HCT116 (cell line): ENCODE data around the gene RNF208. TPM values are rescaled to one million over a fixed set of nuclear protein-coding genes. Genes with fewer than 3 reads are reported as not detected.

Experiments used
- ATAC-seq: fragments of 200-7000 bp; cut with Tn5 transposase; 2 replicates; pipeline ENCODE4 v1.9.1; 2020; ENCODE audit warnings: mild to moderate bottlenecking, moderate library complexity
- BruUV-seq: library from RNA; stranded (reverse); fragments of 400-500 nt; replicated peaks from 2 replicates; lab custom pipeline; 2021; lab: Mats Ljungman, UMichigan
- CTCF ChIA-PET: fragments of 300-600 bp; sonication (Branson Sonifier 250); formaldehyde crosslinking; loops from one replicate; lab custom pipeline; 2021; ENCODE audit warnings: antibody characterized with exemption; lab: Charles Lee
- POLR2A ChIA-PET: fragments of 300-600, 350-600 bp; sonication (Branson Sonifier 250); formaldehyde crosslinking; loops from one replicate; lab custom pipeline; 2021; ENCODE audit warnings: antibody characterized with exemption; lab: Charles Lee
- RAD21 ChIA-PET, 2 experiments: fragments of 300-600 bp; sonication (Branson Sonifier 250); formaldehyde crosslinking; loops; one replicate each; lab custom pipeline; 2023; ENCODE audit warnings: low total read pairs in 2 of 2; ENCODE audit not compliant: uncharacterized antibody in 2 of 2, unreplicated experiment in 2 of 2, low non-redundant PET in 1 of 2; lab: Charles Lee
- DNase-seq: peaks from one replicate; pipeline ENCODE4 v3.0.0-alpha.2; 2010; ENCODE audit warnings: low read depth, low spot score
- H2AFZ ChIP-seq: fragments of 200-600 bp; shearing (Covaris generic), sonication (generic); 2 replicates; pipeline ENCODE4 v1.6.1; 2017; ENCODE audit warnings: low read depth, mixed run types, mixed read lengths, antibody characterized with exemption, low read length; ENCODE audit not compliant: poor library complexity, severe bottlenecking
- H3K27ac ChIP-seq: 2 replicates; pipeline ENCODE4 v1.5.1; 2012; ENCODE audit warnings: low read depth, low read length
- H3K27me3 ChIP-seq: fragments of 200-600 bp; sonication (generic); 2 replicates; pipeline ENCODE4 v1.6.1; 2016; ENCODE audit warnings: mixed run types, low read length, mixed read lengths; ENCODE audit not compliant: insufficient read depth
- H3K36me3 ChIP-seq, 2 experiments: fragments of 200-500 bp in 1 of 2; fragments of 200-600 bp in 1 of 2; sonication (Bioruptor generic) in 1 of 2; sonication (generic) in 1 of 2; 2 replicates each; pipeline versions ENCODE4 v1.5.1 to v1.6.1; 2014 to 2016; ENCODE audit warnings: low read length in 2 of 2, inconsistent platforms in 1 of 2, mixed read lengths in 1 of 2, mixed run types in 1 of 2; ENCODE audit not compliant: insufficient read depth in 2 of 2, control insufficient read depth in 1 of 2
- H3K4me1 ChIP-seq, 2 experiments: fragments of 200-600 bp in 1 of 2; sonication (generic) in 1 of 2; 2 replicates each; pipeline versions ENCODE4 v1.5.1 to v1.6.1; 2012 to 2017; ENCODE audit warnings: low read length in 2 of 2, inconsistent platforms in 1 of 2, mild to moderate bottlenecking in 1 of 2, mixed read lengths in 1 of 2, mixed run types in 1 of 2, moderate library complexity in 1 of 2; ENCODE audit not compliant: insufficient read depth in 2 of 2, control insufficient read depth in 1 of 2
- H3K4me2 ChIP-seq: fragments of 200-600 bp; sonication (generic); 2 replicates; pipeline ENCODE4 v1.6.1; 2017; ENCODE audit warnings: mixed run types, low read length, mixed read lengths
- H3K4me3 ChIP-seq, 2 experiments: fragments of 200-600 bp in 1 of 2; sonication (generic) in 1 of 2; replicated peaks in 1 of 2; 2 replicates each; pipeline ENCODE4 v1.5.1; 2011 to 2016; ENCODE audit warnings: low read length in 2 of 2, control low read depth in 1 of 2, low read depth in 1 of 2, mild to moderate bottlenecking in 1 of 2, mixed read lengths in 1 of 2, mixed run types in 1 of 2
- H3K79me2 ChIP-seq: fragments of 200-600 bp; sonication (generic); 2 replicates; pipeline ENCODE4 v1.6.1; 2017; ENCODE audit warnings: mild to moderate bottlenecking, mixed run types, low read length, moderate library complexity, mixed read lengths; ENCODE audit not compliant: insufficient read depth
- H3K9ac ChIP-seq: fragments of 200-600 bp; sonication (generic); 2 replicates; pipeline ENCODE4 v1.6.1; 2016; ENCODE audit warnings: low read length, mixed read lengths
- H3K9me2 ChIP-seq: fragments of 200-600 bp; sonication (generic), shearing (Covaris generic); 2 replicates; pipeline ENCODE4 v1.6.1; 2017; ENCODE audit warnings: mixed run types, mild to moderate bottlenecking, moderate library complexity; ENCODE audit not compliant: insufficient read depth
- H3K9me3 ChIP-seq, 2 experiments: fragments of 200-500 bp in 1 of 2; fragments of 200-600 bp in 1 of 2; sonication (Bioruptor generic) in 1 of 2; sonication (generic) in 1 of 2; 2 replicates each; pipeline ENCODE4 v1.6.1; 2014 to 2017; ENCODE audit warnings: low read length in 2 of 2, mixed read lengths in 2 of 2, inconsistent platforms in 1 of 2, low read depth in 1 of 2, mild to moderate bottlenecking in 1 of 2, mixed run types in 1 of 2, moderate library complexity in 1 of 2; ENCODE audit not compliant: control insufficient read depth in 1 of 2, insufficient read depth in 1 of 2
- H4K20me1 ChIP-seq: fragments of 200-600 bp; sonication (generic), shearing (Covaris generic); 2 replicates; pipeline ENCODE4 v1.6.1; 2017; ENCODE audit warnings: mixed run types, mild to moderate bottlenecking, moderate library complexity; ENCODE audit not compliant: insufficient read depth
- SIN3A ChIP-seq: IDR thresholded peaks from 2 replicates; pipeline ENCODE4 v1.6.1; 2012; ENCODE audit warnings: low read depth
- YY1 ChIP-seq: IDR thresholded peaks from 2 replicates; pipeline ENCODE4 v1.6.1; 2011; ENCODE audit warnings: low read length, low read depth, moderate library complexity, mild to moderate bottlenecking; ENCODE audit not compliant: insufficient replicate concordance; ENCODE audit errors: extremely low read depth
- intact Hi-C: fragments of 100-400 bp; cut with micrococcal nuclease; formaldehyde crosslinking; loops from 2 replicates; pipeline ENCODE4 v1.10.0; 2022
- total RNA-seq: library from RNA; stranded (reverse); gene quantifications from one replicate; pipeline ENCODE4 v1.2.1, GENCODE V29; 2021; ENCODE audit not compliant: unreplicated experiment
- TF ChIP-seq, protein P1 (sequence below): IDR thresholded peaks from 2 replicates; pipeline ENCODE4 v1.6.1; 2012; ENCODE audit warnings: low read depth
- TF ChIP-seq, protein P2 (sequence below): IDR thresholded peaks from 2 replicates; pipeline ENCODE4 v1.6.1; 2012

The RNF208 gene
- total RNA-seq, 1 experiment from 2014 or later, result 26.1 TPM

DNA sequence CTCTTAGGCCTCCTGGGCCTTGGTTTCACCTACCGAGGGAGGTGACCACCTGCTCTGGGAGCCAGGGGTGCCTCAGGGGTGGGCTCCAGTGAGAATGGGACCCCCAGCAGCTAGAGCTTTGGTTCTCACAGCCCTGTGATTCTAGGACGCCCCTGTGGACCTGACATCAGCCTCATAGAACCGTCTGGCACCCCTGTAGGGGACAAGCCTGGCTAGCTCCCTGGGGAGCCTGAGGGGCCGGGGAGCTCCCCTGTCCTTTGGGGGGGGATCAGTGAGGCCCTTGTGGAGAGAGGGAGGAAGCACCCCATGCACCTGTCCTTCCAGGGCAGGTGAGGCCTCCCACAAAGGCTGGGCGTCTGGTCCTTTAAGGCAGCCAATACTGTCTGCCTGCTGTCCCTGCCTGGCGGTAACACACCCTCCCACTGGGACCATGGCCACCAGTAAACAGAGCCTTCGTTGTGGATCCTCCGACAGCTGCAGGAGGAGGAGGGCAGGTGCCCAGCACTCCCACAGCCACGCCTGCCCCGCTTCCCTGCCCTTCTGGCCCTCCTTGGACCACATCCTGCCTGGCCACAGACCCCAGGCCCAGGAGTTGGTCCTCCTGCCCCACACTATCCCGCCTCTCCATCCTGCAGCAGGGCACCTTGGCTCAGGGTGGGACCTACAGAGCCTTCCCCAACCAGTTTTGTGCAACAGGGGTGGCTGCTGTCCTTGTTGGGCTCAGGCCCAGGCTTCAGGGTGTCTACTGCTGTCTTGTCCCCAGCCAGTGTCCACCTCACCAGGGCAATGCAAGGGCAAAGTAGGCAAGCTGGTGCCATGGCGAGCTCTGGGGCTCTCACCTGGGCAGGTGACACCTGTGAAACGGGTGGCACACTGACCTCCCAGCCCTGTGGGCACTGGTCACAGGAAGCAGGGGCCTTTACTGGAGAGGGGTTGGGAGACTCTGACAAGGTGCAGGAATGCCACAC is 16.0 kb upstream of the RNF208 start:
- peak overlapping the region; percentile 79 for H3K4me2 ChIP-seq
- no peaks in the 10 kb centered on the region for H3K27me3 ChIP-seq
- intact Hi-C loops, result no loop called here
- H3K9me3 ChIP-seq, result no peaks in the 10 kb centered on the region
- peaks cover 14% of the 10 kb centered on the region; the same call in 1 of the 2 replicates for H4K20me1 ChIP-seq
- POLR2A ChIA-PET, result interaction anchor here (0.8 to 1.3 kb wide), 2 partner anchors 15 to 118 kb away, joined by 3 to 4 read pairs; no protein-coding TSS in a partner anchor
- peak overlapping the region; percentile 32; the same call in 1 of the 2 replicates for H3K9ac ChIP-seq
- H3K79me2 ChIP-seq, result peaks cover 31% of the 10 kb centered on the region
- TF ChIP-seq YY1, result no peak
- TF ChIP-seq, protein P1, sequence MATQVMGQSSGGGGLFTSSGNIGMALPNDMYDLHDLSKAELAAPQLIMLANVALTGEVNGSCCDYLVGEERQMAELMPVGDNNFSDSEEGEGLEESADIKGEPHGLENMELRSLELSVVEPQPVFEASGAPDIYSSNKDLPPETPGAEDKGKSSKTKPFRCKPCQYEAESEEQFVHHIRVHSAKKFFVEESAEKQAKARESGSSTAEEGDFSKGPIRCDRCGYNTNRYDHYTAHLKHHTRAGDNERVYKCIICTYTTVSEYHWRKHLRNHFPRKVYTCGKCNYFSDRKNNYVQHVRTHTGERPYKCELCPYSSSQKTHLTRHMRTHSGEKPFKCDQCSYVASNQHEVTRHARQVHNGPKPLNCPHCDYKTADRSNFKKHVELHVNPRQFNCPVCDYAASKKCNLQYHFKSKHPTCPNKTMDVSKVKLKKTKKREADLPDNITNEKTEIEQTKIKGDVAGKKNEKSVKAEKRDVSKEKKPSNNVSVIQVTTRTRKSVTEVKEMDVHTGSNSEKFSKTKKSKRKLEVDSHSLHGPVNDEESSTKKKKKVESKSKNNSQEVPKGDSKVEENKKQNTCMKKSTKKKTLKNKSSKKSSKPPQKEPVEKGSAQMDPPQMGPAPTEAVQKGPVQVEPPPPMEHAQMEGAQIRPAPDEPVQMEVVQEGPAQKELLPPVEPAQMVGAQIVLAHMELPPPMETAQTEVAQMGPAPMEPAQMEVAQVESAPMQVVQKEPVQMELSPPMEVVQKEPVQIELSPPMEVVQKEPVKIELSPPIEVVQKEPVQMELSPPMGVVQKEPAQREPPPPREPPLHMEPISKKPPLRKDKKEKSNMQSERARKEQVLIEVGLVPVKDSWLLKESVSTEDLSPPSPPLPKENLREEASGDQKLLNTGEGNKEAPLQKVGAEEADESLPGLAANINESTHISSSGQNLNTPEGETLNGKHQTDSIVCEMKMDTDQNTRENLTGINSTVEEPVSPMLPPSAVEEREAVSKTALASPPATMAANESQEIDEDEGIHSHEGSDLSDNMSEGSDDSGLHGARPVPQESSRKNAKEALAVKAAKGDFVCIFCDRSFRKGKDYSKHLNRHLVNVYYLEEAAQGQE, result no peak
- TF ChIP-seq, protein P2, sequence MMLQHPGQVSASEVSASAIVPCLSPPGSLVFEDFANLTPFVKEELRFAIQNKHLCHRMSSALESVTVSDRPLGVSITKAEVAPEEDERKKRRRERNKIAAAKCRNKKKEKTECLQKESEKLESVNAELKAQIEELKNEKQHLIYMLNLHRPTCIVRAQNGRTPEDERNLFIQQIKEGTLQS, result no peak
- no peak for TF ChIP-seq SIN3A
- H3K4me1 ChIP-seq, result peaks cover 31 to 51% of the 10 kb centered on the region in 2 experiments
- H3K27ac ChIP-seq, result peak overlapping the region; percentile 47; the same call in 1 of the 2 replicates
- no TSS peak for BruUV-seq
- DNase-seq (no peak), ATAC-seq (no peak)
- H3K4me3 ChIP-seq, result no peak overlapping the region
- H3K36me3 ChIP-seq, result peaks cover 11 to 14% of the 10 kb centered on the region in 2 experiments
- H3K9me2 ChIP-seq, result no peaks in the 10 kb centered on the region
- H2AFZ ChIP-seq, result no peak overlapping the region
- RAD21 ChIA-PET, result interaction anchor here in 1 of 2 experiments (0.6 kb wide), 1 partner anchor 19 kb away, joined by 4 read pairs; no protein-coding TSS in a partner anchor
- CTCF ChIA-PET, result interaction anchor here (1.1 to 2.8 kb wide), 3 partner anchors 12 to 24 kb away, joined by 5 to 43 read pairs (median 11); partner anchors contain the start of genes CYSRT1 and RNF224
